ENCODE measurements around the gene MRGPRX1. TPM values are rescaled to one million over a fixed set of nuclear protein-coding genes. Genes with fewer than 3 reads are reported as not detected.
A peak's percentile ranks its signal among the peaks of the same experiment; 100 is the strongest.

The MRGPRX1 gene
- total and polyA plus RNA-seq, 2 experiments from 2014 or later: not detected

DNA sequence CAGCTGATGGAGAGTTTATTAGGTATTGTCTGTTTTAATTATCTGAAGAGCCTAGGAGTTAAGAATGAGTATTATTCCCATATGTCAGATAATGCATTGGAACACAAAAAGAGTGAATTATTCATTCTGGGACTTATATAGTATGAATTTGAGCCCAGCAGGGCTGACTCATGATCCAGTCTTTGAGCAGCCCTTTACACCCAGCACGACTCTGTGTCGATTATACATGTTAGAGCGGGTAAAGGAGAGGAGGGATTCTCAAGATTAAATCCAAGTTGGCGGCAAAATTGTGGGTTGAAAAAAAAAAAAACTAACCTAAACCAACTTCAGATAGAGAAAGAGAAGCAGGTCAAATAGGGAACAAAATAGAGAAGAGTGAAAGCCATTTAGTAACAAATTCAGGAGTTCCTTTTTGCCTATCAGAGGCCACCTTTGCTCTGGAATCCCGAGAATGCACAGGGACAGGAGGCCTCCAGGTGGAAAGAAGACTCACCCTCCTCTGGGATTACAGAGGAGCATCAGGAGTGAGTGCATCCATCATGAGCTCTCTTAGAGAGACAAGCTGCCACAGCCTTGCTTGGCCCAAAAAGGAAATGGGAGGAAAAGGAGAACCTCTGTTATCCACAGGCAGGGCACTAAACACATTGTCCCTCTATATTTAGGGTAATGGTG lies 3.1 kb downstream of the MRGPRX1 start:
- no peaks in the 10 kb centered on the region for H3K9me3 Mint-ChIP-seq
- no peaks in the 10 kb centered on the region for H3K27me3 Mint-ChIP-seq (ENCODE audit: insufficient read depth, low read depth, poor library complexity)
- H3K4me3 Mint-ChIP-seq: no peak overlapping the region
- H3K27ac ChIP-seq (ENCODE audit: low read depth): no peak overlapping the region
- H3K36me3 ChIP-seq (ENCODE audit: insufficient read depth): no peaks in the 10 kb centered on the region
- H3K79me2 ChIP-seq (replicated peaks; ENCODE audit: insufficient read depth): no peaks in the 10 kb centered on the region
- H3K4me1 ChIP-seq (ENCODE audit: insufficient read depth): peaks cover 9% of the 10 kb centered on the region; the same call in 1 of the 2 replicates
- no peak overlapping the region for H3K27ac Mint-ChIP-seq
- no peaks in the 10 kb centered on the region for H4K20me1 ChIP-seq (replicated peaks; ENCODE audit: insufficient read depth)
- H3K36me3 Mint-ChIP-seq (ENCODE audit: low read depth): no peaks in the 10 kb centered on the region
- H3K4me3 ChIP-seq: no peak overlapping the region
- H3K4me2 ChIP-seq: peak overlapping the region; percentile 44
- peaks cover 8% of the 10 kb centered on the region; the same call in 1 of the 2 replicates for H3K9me2 ChIP-seq (ENCODE audit: insufficient read depth)
- DNase-seq (ENCODE audit: low spot score) (peak; percentile 72), ATAC-seq (peak; percentile 91)
- H3F3A ChIP-seq (replicated peaks; ENCODE audit: low read depth): no peaks in the 10 kb centered on the region
- H3K4me1 Mint-ChIP-seq: peaks cover 5% of the 10 kb centered on the region; the same call in 1 of the 3 replicates
- peak overlapping the region; percentile 21; the same call in 1 of the 2 replicates for H2AFZ ChIP-seq
- no peaks in the 10 kb centered on the region for H3K27me3 ChIP-seq (ENCODE audit: insufficient read depth)
- TF ChIP-seq, protein P1, sequence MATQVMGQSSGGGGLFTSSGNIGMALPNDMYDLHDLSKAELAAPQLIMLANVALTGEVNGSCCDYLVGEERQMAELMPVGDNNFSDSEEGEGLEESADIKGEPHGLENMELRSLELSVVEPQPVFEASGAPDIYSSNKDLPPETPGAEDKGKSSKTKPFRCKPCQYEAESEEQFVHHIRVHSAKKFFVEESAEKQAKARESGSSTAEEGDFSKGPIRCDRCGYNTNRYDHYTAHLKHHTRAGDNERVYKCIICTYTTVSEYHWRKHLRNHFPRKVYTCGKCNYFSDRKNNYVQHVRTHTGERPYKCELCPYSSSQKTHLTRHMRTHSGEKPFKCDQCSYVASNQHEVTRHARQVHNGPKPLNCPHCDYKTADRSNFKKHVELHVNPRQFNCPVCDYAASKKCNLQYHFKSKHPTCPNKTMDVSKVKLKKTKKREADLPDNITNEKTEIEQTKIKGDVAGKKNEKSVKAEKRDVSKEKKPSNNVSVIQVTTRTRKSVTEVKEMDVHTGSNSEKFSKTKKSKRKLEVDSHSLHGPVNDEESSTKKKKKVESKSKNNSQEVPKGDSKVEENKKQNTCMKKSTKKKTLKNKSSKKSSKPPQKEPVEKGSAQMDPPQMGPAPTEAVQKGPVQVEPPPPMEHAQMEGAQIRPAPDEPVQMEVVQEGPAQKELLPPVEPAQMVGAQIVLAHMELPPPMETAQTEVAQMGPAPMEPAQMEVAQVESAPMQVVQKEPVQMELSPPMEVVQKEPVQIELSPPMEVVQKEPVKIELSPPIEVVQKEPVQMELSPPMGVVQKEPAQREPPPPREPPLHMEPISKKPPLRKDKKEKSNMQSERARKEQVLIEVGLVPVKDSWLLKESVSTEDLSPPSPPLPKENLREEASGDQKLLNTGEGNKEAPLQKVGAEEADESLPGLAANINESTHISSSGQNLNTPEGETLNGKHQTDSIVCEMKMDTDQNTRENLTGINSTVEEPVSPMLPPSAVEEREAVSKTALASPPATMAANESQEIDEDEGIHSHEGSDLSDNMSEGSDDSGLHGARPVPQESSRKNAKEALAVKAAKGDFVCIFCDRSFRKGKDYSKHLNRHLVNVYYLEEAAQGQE (IDR thresholded peaks at IDR 0.05; ENCODE audit: unreplicated experiment): no peak
- TF ChIP-seq, protein P2, sequence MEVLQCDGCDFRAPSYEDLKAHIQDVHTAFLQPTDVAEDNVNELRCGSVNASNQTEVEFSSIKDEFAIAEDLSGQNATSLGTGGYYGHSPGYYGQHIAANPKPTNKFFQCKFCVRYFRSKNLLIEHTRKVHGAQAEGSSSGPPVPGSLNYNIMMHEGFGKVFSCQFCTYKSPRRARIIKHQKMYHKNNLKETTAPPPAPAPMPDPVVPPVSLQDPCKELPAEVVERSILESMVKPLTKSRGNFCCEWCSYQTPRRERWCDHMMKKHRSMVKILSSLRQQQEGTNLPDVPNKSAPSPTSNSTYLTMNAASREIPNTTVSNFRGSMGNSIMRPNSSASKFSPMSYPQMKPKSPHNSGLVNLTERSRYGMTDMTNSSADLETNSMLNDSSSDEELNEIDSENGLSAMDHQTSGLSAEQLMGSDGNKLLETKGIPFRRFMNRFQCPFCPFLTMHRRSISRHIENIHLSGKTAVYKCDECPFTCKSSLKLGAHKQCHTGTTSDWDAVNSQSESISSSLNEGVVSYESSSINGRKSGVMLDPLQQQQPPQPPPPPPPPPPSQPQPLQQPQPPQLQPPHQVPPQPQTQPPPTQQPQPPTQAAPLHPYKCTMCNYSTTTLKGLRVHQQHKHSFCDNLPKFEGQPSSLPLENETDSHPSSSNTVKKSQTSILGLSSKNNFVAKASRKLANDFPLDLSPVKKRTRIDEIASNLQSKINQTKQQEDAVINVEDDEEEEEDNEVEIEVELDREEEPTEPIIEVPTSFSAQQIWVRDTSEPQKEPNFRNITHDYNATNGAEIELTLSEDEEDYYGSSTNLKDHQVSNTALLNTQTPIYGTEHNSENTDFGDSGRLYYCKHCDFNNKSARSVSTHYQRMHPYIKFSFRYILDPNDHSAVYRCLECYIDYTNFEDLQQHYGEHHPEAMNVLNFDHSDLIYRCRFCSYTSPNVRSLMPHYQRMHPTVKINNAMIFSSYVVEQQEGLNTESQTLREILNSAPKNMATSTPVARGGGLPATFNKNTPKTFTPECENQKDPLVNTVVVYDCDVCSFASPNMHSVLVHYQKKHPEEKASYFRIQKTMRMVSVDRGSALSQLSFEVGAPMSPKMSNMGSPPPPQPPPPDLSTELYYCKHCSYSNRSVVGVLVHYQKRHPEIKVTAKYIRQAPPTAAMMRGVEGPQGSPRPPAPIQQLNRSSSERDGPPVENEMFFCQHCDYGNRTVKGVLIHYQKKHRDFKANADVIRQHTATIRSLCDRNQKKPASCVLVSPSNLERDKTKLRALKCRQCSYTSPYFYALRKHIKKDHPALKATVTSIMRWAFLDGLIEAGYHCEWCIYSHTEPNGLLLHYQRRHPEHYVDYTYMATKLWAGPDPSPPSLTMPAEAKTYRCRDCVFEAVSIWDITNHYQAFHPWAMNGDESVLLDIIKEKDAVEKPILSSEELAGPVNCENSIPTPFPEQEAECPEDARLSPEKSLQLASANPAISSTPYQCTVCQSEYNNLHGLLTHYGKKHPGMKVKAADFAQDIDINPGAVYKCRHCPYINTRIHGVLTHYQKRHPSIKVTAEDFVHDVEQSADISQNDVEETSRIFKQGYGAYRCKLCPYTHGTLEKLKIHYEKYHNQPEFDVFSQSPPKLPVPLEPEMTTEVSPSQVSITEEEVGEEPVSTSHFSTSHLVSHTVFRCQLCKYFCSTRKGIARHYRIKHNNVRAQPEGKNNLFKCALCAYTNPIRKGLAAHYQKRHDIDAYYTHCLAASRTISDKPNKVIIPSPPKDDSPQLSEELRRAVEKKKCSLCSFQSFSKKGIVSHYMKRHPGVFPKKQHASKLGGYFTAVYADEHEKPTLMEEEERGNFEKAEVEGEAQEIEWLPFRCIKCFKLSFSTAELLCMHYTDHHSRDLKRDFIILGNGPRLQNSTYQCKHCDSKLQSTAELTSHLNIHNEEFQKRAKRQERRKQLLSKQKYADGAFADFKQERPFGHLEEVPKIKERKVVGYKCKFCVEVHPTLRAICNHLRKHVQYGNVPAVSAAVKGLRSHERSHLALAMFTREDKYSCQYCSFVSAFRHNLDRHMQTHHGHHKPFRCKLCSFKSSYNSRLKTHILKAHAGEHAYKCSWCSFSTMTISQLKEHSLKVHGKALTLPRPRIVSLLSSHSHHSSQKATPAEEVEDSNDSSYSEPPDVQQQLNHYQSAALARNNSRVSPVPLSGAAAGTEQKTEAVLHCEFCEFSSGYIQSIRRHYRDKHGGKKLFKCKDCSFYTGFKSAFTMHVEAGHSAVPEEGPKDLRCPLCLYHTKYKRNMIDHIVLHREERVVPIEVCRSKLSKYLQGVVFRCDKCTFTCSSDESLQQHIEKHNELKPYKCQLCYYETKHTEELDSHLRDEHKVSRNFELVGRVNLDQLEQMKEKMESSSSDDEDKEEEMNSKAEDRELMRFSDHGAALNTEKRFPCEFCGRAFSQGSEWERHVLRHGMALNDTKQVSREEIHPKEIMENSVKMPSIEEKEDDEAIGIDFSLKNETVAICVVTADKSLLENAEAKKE (CRISPR knock-in tag; IDR thresholded peaks at IDR 0.05): peak; percentile 95
- TF ChIP-seq ZNF331 (CRISPR knock-in tag; IDR thresholded peaks at IDR 0.05; ENCODE audit: low read depth): 0 out of 2 replicates have a peak, but pooled peaks have one; percentile 17
